Vagina (tissue), 2 donors: ENCODE measurements around the gene SUPT4H1.

Experiments used
- POLR2AphosphoS5 ChIP-seq, 2 donors: sonication (generic); formaldehyde crosslinking; IDR thresholded peaks; one replicate each; pipeline ENCODE4 v1.9.0; 2017; ENCODE audit warnings: antibody characterized with exemption in 2 of 2, mild to moderate bottlenecking in 2 of 2, low read depth in 1 of 2; ENCODE audit not compliant: insufficient read depth in 1 of 2
- TF ChIP-seq, protein P1 (sequence below), 3 experiments: fragments of 450-650 bp in 2 of 3; fragments of 200-600 bp in 1 of 3; sonication (generic) in 1 of 3; IDR thresholded peaks; one replicate each; pipeline ENCODE4 v1.5.1; 2017 to 2019; ENCODE audit warnings: antibody characterized with exemption in 3 of 3, mild to moderate bottlenecking in 2 of 3, moderate library complexity in 2 of 3

DNA sequence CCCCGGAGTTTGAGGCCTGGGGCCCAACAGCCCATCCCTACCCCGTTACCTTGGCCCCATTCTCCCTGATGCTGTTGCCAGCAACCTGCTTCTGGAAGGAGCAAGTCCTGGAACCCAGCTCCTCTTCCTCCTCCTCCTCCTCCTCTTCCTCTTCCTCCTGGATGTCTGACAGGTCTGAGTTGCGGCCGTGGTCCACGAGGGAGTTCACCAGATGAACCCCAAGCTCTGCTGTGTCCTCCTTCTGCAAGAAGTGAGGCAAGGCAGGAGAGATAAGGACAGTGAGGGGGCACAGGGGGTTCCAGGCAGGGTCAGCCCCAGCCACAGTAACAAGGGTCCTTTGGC, 42.1 kb downstream of the SUPT4H1 start:
- TF ChIP-seq, protein P1, sequence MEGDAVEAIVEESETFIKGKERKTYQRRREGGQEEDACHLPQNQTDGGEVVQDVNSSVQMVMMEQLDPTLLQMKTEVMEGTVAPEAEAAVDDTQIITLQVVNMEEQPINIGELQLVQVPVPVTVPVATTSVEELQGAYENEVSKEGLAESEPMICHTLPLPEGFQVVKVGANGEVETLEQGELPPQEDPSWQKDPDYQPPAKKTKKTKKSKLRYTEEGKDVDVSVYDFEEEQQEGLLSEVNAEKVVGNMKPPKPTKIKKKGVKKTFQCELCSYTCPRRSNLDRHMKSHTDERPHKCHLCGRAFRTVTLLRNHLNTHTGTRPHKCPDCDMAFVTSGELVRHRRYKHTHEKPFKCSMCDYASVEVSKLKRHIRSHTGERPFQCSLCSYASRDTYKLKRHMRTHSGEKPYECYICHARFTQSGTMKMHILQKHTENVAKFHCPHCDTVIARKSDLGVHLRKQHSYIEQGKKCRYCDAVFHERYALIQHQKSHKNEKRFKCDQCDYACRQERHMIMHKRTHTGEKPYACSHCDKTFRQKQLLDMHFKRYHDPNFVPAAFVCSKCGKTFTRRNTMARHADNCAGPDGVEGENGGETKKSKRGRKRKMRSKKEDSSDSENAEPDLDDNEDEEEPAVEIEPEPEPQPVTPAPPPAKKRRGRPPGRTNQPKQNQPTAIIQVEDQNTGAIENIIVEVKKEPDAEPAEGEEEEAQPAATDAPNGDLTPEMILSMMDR (IDR thresholded peaks at IDR 0.05), result no peak
- no peak for TF ChIP-seq POLR2AphosphoS5 (IDR thresholded peaks at IDR 0.05; ENCODE audit: insufficient read depth in 1 of 2, low read depth in 1 of 2)
